Erythroblast (primary cell): Measurements from ENCODE around the gene TNN.

Experiments used
- GATA1 ChIP-seq: IDR thresholded peaks from 2 replicates; pipeline ENCODE4 v1.6.1; 2011; ENCODE audit warnings: low read depth, mild to moderate bottlenecking, control low read depth, low read length, moderate library complexity
- POLR2A ChIP-seq: IDR thresholded peaks from 2 replicates; pipeline ENCODE4 v1.6.1; 2011; ENCODE audit warnings: mild to moderate bottlenecking, low read length

DNA sequence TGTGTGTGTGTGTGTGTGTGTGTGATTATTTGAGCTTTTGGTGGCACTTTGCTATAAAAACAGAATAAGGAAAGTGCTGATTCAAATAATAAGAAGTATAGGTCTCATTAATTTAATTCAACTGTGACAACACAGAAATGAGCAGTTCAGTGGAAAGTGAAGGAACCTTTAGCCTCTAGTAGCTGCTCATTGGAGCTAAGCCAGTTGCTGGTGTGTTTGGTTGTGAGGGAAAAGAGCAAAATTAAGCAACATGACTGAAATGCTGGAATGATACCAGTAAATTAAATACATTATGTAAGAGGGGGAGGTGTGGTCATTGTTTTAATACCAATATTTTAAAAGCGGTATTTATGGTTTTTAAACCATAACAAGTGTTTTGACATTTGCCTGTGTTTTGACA lies 69.7 kb downstream of the TNN start:
- TF ChIP-seq POLR2A (no peak), GATA1 (no peak)
